AG04449 (cell line): ENCODE data around the gene NFAM1.

ENCODE experiments used
- CTCF ChIA-PET: fragments of 350-600 bp; formaldehyde crosslinking; extraction: SDS; loops from one replicate; lab custom pipeline; 2021; ENCODE audit warnings: antibody characterized with exemption; lab: Yijun Ruan, JAX
- POLR2A ChIA-PET: fragments of 400-600, 350-600 bp; formaldehyde crosslinking; extraction: SDS; loops from one replicate; lab custom pipeline; 2020; ENCODE audit warnings: antibody characterized with exemption, inconsistent platforms; lab: Yijun Ruan, JAX
- DNase-seq: peaks from one replicate; pipeline ENCODE4 v3.0.0-alpha.2; 2010; ENCODE audit warnings: low read depth, low spot score
- H3K4me3 ChIP-seq: 2 replicates; pipeline ENCODE4 v1.5.1; 2011; ENCODE audit warnings: low read depth, mild to moderate bottlenecking, control low read depth, low read length
- TF ChIP-seq, protein P1 (sequence below): IDR thresholded peaks from one replicate; pipeline ENCODE4 v1.5.1; 2011; ENCODE audit warnings: mild to moderate bottlenecking, moderate library complexity, low read length, control low read depth, inconsistent platforms; ENCODE audit not compliant: insufficient read depth; ENCODE audit errors: missing control alignments

NFAM1 gene

DNA sequence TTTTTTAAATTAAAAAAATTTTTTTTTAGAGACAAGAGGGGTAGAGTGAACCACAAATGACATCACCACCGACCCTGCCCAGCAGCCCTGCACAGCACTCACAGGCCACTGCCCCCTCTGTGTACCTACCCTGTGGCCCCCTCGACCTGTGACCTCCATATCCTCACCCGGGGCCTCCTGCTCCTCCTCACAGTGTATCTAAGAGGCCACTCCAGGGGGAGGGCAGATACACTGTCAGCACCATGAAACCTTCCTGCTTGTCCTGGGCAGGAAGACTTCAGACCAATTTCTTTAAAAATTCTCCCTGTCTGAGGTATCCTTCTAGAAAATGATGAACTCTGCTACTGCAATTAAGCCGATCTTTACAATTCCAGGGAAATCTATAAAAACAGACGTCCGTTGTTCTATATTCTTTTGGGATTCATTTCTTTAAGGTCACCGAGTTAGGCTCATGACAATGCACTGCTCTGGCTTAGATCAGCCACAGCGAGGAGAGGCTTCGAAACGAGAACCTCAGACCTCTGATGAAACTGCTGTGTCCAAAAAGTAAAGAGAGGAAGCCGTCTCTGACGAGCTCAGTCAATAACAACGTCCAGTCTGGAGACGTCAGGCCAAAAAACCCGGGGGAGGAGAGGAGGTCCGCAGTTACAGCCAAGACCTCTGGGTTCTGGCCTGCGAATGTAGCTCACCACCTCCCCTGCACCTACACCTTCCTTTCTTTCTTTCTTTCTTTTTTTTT lies 17.5 kb downstream of the NFAM1 start:
- POLR2A ChIA-PET: interaction anchor here (0.6 kb wide), 1 partner anchor 481 kb away, joined by 3 read pairs; no protein-coding TSS in a partner anchor
- TF ChIP-seq, protein P1, sequence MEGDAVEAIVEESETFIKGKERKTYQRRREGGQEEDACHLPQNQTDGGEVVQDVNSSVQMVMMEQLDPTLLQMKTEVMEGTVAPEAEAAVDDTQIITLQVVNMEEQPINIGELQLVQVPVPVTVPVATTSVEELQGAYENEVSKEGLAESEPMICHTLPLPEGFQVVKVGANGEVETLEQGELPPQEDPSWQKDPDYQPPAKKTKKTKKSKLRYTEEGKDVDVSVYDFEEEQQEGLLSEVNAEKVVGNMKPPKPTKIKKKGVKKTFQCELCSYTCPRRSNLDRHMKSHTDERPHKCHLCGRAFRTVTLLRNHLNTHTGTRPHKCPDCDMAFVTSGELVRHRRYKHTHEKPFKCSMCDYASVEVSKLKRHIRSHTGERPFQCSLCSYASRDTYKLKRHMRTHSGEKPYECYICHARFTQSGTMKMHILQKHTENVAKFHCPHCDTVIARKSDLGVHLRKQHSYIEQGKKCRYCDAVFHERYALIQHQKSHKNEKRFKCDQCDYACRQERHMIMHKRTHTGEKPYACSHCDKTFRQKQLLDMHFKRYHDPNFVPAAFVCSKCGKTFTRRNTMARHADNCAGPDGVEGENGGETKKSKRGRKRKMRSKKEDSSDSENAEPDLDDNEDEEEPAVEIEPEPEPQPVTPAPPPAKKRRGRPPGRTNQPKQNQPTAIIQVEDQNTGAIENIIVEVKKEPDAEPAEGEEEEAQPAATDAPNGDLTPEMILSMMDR: no peak
- CTCF ChIA-PET: interaction anchor here (1.3 to 1.5 kb wide), 2 partner anchors 22 to 30 kb away, joined by 3 to 4 read pairs; no protein-coding TSS in a partner anchor
- H3K4me3 ChIP-seq: no peak overlapping the region
- DNase-seq: no peak

DNA sequence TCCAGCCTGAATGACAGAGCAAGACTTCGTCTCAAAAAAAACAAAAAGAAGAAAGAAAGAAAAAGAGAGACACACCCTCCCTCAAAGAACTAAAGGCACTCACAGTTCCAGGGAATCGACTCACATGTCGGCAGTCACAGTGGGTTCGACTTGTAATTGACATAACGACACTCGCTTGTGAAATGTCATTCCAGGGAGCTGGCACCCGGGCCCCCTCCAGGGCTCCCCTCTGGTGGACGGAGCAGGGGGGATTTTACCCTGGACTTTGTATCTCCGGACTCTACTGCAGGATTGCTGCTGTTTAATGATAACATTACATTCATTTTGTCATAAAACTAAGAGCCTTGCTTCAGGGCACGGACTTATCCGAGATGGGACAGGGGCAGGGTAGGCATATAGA lies 18.2 kb downstream of the NFAM1 start:
- CTCF ChIA-PET: no interaction called here
- POLR2A ChIA-PET: interaction anchor here (0.6 kb wide), 1 partner anchor 480 kb away, joined by 3 read pairs; no protein-coding TSS in a partner anchor
- no peak for DNase-seq
- TF ChIP-seq, protein P1: no peak
- no peak overlapping the region for H3K4me3 ChIP-seq

DNA sequence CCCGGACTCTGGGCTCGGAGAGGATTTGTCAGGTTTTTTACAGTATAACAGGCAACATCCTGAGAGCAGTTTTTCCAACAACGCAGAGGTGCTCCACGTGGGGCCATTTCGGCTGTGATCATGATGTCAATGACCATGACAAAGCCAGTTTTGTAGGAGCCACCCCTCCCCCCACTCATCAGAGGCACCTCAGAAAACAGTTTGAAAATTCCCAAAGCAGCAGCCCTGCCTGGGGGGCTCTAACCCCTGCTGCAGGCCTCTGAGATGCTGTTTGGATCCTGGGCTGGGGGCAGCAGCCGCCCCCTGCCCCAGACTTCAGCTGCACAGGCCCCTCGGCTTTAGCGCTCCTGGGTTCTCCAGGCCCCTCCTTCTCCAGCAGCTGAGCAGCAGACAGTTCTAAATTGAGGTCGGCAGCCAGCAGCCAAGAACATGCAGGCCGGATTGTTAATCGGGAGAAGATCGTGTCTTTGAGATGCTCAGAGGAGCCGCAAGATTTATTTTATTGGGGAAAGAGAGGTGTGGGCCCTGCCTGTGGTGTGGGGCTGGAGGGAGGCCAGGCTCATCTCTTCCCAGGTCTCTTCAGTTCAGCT lies 19.4 kb downstream of the NFAM1 start:
- no peak overlapping the region for H3K4me3 ChIP-seq
- POLR2A ChIA-PET: no interaction called here
- no peak for DNase-seq
- CTCF ChIA-PET: interaction anchor here (0.6 kb wide), 1 partner anchor 24 kb away, joined by 4 read pairs; no protein-coding TSS in a partner anchor
- TF ChIP-seq, protein P1: no peak

DNA sequence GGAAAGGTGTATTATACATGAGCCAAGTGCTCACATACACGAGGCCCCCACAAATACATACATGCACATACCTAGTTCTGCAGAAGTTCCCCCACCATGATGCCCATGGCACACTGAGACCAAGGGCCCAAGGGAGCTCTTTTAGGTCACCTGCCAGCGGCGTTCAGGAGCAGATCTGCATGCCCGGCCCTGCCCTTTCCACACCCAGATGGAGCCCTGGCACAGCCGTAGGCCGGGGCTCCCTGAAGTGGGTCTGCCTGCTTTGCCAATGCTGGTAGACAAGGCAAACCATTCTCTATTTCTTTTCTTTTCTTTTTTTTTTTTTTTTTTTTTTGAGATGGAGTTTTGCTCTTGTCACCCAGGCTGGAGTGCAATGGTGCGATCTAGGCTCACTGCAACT lies 21.5 kb downstream of the NFAM1 start:
- CTCF ChIA-PET: interaction anchor here (1.0 kb wide), 1 partner anchor 25 kb away, joined by 3 read pairs; no protein-coding TSS in a partner anchor
- H3K4me3 ChIP-seq: no peak overlapping the region
- no peak for DNase-seq
- POLR2A ChIA-PET: no interaction called here
- TF ChIP-seq, protein P1: no peak

DNA sequence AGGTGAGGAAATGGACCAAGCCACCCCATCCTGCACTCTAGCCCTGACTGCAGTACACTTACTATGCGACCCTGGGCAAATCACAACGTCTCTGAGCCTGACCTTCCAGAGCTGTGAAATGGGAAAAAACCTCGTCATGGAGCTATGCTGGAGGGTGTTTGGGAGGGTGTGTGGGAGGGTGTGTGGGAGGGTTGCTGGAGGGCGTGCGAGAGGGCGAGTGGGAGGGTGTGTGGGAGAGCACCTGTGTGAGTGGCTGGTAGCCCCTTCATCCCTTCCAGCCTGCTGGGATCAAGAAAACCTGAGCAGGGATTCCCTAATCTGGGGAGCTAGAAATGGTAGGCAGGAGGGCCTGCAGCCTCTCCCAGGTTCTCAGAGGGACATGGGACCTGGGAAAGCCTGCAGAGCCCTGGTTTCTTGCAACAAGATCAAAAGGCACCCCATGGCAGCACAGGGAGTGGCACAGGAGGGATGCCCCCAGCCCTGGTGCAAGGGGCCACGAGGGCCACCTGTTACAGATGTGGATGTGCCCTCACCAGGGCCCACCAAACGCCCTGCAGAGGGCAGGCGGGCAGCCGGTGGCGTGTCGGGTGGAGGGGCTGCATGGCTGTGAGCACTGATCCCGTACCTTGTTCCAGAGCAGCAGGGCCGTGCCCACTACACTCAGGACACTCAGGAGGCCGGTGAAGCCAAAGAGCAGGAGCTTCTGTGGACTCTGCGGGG lies 23.2 kb downstream of the NFAM1 start:
- no peak overlapping the region for H3K4me3 ChIP-seq
- POLR2A ChIA-PET: no interaction called here
- no peak for DNase-seq
- TF ChIP-seq, protein P1: no peak
- CTCF ChIA-PET: no interaction called here

DNA sequence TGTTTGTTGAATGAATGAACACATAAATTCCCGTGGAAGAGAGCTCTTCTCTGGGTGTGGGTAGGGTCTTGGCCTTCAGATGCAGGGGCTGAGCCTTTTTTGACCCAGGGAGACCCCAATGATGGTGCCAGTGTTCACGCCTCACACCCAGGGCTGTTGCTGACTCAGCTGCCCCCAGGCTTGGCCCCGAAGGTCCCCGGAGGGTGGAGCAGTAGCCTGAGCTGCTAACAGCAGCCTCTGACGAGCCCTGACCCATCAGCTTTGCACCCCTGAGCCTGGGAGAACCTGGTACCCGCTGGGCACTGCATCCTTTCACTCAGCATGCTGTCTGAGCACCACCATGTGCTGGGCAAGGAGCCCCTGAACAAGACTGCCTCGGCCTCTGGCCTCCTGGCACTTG lies 23.9 kb downstream of the NFAM1 start:
- ChIA-PET POLR2A (no interaction called here), CTCF (no interaction called here)
- DNase-seq: no peak

More for the DNA sequence above, 23.9 kb downstream of the NFAM1 start:
- TF ChIP-seq, protein P1: no peak
- no peak overlapping the region for H3K4me3 ChIP-seq
